Stimulated activated CD8-positive, alpha-beta memory T cell treated with anti-CD3 and anti-CD28 coated beads, Interleukin-4, amount 100 ng/mL, for 24 hours (primary cell): ENCODE results near the gene RXRG.

Experiments used
- DNase-seq: peaks from one replicate; pipeline ENCODE4 v3.0.0-alpha.2; 2020; ENCODE audit warnings: low read depth

The RXRG gene

DNA sequence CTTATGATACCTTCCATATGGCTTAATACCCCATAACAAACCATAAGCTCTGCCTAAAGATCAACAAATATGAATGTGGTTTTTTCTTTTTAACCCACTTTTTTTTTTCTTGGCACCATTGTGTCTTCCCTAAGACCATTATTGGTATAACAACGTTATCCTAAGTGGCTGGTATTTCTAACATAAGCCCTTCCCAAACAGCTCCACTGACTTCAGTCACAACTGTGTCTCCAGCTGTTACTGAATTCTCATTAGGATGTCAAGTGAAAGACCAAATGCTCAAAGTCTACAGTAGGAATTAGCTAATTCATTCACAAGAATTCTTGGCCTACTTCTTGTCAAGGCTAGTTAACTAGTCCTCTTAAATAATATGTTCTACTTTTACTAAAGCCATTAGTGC, 4.2 kb upstream of the RXRG start:
- no peak for DNase-seq

DNA sequence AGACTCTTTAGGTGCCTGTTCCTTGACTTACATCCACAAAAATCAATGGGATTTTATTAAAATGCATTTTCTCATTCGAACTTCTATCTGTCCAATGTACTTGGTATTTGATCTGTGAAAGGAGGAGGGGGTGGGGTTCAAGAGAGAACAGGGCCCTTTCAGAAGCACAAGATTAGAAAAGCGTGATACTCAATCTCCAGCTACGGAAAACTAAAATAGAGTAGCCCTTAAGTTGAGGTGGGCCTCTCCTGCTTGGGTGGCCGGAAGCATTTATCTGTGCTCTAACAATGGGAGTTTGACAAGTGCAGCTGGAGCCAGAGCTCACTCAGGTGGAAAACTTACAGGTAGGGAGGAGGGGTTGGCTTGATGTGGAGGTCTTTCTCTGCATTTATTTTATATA, 462 bp upstream of the RXRG start:
- DNase-seq = no peak

DNA sequence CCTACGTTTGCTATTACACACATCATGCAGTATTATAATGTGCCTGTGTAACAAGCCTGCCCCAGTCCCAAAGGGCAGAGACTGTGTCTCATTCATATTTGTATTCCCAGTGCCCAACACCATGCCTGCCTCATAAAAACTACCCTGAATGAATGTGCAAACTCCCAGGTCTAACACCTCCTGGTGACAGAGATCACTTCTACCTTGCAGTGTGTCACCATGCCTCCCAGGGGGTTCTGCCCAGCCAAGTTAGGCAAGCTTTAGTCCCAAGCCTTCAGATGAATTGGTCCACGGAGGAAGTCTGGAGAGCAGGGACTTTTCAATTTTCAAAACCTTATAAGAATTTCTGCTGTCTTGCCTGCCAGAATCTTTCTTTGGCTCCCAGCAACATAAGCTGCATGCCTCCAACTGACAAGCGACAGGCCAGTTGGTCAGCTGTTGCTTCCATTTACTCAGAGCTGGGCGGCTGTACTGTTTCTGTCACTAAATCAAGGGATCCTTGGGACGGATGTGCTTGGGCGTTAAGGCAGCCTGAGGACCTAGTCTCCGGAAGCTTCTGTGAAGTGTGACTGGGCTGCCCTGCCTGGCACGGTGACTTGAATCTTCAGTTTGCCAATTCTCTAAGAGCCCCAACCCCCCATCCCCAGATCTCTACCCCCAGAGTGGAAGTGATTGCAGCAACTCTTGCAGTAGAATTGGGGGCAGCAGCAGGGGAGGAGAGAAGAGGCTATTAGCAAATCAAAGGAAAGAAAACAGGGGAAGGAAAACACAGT, 1.2 kb downstream of the RXRG start:
- no peak for DNase-seq

DNA sequence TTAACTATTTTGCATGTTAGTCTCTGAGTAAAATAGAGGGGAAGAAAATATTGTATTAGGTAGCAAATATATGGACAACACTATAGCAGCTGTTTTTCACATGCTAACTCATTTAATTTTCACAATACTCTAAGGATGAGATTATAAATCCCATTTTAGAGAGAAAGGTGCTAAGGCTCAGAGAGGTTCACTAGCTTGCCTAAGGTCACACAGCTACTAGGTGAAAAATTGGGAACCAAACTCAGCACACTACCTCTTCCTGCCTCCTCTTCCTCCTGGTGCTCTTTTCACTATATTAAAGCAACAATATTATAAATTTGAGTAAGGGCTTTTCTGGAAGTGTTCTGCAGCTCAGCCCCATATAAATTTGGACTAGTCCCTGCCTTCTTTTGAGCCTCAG, 2.3 kb downstream of the RXRG start:
- no peak for DNase-seq

DNA sequence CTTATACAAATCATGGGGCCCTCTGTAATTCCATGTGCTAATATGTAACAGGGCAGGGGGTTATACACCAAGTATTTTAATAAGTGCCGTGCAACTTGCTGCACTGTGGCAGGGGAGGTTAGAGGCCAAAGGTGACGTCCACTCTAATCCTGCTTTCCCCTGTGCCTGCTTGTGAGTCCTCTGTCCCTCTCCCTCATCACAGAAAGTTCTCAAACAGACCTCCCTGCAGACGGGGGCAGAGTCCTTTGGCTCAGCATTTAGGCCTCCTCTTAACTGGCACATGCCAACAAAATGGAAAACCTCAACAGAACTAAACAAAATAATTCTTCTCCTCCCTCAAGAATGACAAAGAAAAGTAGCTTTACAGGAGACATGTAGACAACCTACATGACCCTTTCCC, 2.9 kb downstream of the RXRG start:
- no peak for DNase-seq

DNA sequence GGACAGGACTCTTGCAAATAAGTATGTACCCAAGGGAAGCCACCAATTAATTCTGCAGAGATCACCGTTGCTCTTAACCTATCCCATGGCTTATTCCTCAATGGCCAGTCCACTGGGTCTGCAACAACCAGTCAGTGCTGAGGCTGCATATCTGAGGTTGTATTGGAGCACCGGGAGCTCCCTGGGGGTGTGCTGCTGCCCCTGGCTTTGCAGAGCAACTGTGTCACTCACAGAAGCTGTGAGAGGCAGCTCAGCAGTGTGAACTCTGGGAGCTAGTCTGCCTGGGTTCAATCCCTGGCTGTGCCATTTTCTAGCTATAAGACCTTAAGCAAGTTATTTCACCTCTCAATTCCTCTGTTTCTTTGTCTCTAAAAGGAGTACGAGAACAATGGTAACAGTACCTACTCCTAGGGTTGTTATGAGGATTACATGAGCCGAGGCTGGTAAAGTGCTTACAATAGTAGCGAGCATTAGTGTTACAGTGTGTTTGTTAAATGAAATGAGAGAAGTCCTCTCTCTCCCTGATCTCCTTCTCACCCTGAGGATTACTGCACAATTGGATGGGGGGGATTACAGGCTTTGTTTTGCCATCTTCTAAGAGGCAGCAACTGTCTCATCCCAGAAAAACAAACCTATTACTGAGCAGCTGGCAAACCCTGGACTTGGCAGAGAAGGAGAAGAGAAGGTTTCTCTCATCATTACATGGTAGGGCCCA, 3.6 kb downstream of the RXRG start:
- no peak for DNase-seq

DNA sequence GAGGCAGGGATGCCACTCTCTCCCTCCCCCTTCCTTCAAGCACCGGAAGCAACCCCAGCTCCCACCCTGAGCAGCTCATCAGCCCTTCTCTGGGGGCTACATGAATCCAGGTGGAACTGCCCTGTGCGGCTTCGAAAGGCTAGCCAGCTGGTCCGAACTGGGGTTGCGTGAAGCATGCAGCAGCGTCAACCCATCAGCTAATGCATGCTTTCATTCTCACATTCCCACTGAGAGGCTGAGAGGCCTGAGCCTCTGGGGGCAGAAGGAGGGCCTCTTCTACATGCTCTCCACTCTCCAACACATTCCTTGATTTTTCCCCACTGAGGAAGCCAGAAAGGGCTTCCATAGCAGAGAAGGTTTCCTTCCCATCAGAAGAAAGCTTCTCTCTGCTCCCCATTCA, 5.6 kb downstream of the RXRG start:
- no peak for DNase-seq

DNA sequence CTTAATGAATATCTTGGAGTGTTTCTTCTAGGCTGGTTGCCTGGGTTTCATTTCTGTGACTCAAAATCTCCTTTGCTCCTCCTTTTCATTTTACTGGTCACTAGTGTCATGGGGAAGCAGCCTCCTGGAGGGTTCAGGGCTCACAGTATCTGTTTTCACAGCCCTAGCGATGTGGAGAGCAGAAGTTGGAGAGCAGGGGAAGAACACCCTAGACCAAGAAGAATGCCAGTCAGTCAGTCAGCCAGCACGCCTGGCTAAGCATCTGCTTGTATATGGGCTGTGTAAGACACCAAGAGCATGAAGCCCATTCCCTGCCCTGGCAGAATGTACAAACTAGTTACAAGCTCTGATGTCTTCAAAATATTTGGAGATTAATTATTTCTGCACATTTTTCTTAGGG, 7.9 kb downstream of the RXRG start:
- DNase-seq = no peak

DNA sequence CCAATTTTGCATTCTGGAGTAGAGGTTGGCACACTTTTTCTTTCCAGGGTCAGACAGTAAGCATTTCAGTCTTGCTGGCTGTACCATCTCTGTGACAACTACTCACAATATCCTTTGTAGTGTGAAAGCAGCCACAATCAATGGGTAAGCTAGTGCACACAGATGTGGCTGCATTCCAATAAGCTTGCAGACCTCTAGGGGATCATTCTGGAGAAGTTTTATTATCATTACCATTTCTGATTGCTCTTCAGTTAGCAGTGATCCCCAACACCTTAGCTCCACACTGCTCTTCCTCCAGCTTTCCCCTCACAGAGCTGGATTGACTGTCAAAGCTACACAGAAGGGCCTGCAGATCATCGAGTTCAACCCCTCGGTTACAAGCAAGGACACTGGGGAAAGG, 9.1 kb downstream of the RXRG start:
- no peak for DNase-seq

DNA sequence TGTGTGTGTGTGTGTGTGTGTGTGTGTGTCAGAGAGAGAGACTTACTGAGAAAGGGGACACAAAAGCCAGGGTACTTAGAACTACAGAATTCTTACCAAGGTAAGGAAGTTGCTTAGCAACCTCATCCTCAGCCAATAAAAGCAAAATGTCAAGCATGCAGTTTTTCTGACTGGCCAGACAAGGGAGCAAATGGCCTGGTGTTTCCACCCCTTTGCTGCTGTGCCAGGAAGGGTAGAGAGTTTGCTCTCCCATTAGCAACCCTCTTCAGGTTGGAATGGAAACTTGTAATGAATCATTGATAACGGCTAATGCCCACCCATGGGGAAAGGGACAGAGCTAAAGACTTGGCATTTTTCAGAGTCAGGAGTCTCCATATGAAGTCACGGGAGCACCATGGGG, 10.6 kb downstream of the RXRG start:
- DNase-seq = no peak

DNA sequence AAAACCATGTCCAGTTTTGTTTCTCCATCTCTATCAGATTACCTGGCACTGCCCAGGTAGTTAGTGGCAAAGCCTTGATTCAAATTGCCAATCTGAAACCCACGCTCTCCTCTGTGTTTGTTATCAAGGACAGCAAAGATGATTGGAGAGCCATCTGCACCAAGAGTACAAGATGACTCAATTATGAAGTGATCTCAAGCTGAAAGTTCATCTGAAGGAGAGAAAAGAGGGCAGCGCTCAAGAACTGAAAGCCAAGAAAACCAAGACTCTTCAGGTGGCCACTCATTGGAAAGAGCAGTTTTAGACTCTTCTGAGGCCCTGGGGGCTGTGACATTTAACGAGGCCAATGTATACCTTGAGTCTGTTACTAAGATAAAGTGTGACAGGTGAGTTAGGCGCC, 13.8 kb downstream of the RXRG start:
- no peak for DNase-seq

DNA sequence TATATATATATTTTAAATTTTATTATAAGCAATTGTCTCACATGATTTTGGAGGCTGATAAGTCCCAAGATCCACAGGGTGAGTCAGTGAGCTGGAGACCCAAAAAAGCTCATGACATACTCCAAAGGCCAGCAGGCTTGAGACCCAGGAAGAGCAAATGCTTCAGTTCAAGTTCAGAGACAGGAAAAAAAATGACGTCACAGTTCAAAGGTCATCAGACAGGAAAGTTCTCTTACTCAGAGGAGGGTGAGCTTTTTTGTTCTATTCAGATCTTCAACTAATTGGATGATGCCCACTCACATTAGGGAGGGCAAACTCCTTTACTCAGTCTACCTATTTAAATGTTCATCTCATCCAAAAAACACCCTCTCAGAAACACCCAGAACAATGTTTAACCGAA, 18.2 kb downstream of the RXRG start:
- no peak for DNase-seq

DNA sequence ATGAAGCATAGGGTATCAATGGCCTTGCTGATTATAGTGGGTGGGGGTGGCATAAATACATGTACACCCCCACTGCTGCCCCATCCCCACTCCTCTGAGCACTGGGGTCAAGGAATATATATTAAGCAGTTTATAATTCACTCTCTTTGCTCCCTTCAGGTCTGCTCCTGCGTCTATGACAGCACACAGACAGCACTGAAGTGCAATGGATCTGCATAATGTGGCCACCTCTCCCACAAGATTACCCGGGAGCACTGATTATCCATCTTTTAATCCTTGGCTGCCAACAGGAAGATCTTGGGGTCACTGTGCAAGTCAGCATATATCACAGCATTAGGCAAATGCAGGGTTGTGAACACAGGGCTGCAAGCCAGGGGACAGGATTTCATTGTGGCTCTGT, 19.3 kb downstream of the RXRG start:
- no peak for DNase-seq

DNA sequence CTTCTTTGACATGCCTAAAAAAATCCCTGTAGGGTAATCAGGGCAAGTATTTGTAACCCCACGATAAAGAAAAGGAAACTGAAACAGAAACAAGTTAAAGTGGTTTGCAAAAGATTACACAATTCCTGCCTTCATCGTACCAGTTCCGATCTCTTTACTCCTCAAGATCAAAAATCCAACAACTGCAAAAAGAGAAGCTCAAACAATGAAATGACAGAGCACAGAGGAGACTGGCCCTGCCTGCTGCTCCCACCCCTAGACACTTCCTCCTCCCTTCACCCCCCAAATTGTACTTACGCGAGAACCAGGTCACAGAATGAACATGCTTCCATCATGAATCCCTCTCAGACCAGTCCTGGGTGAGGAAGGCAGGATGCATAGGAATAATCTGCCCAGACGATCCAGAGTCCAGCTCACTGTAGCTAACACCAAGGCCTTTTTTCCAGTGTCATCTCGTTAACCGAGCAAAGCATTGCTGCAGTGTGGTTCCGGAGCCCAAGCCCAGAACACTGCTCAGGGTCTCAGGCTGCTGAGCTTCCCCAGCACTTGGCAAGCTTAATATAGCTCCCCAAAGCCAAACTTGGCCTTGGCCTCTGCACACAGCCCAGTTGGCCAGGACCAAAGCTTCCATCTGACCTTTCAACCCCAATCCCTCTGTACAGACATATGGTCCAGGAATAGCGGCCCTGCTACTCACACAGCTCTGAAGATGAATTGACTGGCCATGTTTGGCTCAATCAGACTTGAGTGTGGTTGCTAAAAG, 20.3 kb downstream of the RXRG start:
- DNase-seq = no peak

DNA sequence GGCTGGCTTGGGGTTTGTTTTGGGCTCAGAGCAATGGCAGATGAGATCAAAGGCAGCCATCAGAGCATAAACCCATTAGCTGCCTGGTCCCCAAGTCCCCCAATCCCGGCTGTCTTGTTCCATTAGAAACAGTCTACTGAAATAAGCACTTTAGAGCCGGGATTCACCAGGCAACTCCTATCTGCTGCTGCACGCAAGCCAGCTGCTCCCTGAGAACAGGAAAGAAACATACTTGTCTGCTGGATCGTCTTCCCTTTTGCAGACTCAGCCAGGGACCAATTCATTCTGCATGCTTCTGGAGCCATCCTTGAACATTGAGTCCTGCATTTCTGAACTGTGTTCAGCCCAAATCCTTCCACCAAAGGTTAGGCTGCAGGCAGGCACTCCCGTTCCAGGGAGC, 21.8 kb downstream of the RXRG start:
- DNase-seq = no peak

DNA sequence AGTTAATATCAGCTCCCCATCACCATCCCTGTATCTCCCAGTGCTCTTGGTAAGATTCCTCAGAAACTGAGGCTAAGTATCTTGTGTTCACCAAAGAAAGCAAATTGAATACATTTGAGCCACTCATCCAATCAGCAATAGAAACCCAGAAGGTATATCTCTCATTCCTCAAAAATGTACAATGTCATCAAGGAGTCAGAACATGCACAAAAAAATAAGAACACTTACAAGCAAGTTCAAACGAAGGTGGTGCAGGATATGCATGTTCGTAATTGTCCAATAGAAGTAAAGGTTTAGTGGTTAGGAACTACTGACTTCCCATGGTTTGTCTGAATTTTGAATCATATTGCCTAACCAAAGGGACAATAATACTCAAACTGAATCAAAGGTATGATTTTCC, 24.3 kb downstream of the RXRG start:
- no peak for DNase-seq

DNA sequence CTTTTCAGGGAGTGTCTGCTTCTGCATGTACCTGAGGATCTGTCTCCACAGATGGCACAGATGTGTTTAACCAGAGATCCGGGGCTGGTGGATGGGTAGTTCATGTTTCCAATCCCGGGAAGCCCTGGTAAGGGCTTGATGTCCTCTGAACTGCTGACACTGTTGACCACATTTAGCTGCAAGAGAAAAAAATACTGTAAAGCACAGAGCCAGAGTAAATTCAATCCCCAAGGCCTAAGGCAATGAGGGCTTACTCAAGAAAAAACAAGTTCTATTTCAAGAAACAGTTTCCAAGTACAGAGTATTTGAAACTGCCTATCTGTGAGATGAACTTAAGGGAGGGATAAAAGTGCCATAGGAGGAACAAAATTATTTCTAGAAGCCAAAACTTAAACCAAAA, 25.1 kb downstream of the RXRG start:
- no peak for DNase-seq

DNA sequence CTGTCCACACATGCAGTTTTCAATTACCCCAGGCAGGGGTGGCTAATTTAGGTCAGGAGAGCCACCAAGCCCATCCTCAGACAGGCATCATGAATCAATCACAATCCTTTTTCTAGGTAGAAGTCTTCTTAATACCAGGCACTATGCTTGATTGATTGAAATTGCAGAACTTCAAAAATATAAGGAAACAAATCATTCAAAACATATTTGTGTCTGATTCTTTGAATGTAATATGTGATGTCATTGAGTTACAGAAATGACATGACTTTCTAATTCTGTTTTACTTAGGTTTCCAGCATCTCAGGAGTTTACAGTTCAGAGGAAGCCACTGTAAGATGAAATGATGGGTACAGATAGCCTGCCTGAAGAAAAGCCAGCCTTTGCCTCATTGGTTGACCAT, 26.7 kb downstream of the RXRG start:
- DNase-seq = no peak

DNA sequence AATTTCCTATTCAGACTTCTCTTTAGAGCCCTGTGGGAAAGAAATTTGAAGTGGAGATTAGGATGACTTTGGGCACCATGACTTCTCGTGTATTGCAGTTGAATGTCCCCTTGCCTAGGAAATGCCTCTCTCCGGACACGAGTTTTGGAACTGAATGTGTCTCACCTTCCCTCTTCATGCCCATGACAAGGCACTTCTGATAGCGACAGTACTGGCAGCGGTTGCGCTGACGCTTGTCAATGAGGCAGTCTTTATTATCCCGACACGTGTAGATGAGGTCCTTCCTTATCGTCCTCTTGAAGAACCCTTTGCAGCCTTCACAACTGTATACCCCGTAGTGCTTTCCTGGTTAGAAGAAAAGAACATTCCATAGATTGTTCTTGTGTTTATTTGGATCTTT, 28.1 kb downstream of the RXRG start:
- no peak for DNase-seq

DNA sequence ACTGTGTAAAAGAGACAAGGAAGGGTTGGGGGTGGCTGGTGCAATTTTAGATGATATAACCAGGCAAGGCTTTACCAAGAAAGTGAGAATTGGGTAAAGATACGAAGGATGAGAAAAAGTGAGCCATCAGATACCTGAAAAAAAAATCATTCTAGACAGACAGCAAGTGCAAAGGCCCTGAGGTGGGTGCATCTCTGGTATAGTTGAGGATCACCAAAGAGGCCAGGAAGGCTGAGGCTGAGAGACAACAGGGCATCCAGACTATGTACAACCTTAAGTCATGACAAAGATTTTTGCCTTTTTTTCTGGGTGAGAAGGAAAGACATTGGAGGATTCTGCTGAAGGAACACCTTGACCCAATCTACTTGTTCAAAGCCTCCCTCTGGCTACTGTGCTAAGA, 29.9 kb downstream of the RXRG start:
- no peak for DNase-seq

DNA sequence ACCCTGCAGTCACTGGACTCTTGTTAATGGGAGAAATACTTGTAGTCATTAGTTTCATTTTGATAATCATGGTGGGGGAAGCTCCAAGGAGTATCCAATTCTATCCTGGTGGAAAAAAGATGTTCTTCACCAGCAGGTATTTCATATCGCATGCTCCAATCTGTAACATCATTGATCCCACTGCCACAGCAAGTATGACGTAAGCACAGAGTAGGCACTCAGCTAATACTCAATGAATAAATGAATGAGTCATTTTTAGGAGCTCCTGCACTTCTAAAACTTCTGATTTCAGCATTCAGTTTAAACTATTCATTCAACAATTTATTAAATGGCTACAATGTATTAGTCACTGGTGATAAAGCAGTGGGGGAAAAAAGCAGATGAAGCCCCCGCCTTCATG, 30.3 kb downstream of the RXRG start:
- no peak for DNase-seq

DNA sequence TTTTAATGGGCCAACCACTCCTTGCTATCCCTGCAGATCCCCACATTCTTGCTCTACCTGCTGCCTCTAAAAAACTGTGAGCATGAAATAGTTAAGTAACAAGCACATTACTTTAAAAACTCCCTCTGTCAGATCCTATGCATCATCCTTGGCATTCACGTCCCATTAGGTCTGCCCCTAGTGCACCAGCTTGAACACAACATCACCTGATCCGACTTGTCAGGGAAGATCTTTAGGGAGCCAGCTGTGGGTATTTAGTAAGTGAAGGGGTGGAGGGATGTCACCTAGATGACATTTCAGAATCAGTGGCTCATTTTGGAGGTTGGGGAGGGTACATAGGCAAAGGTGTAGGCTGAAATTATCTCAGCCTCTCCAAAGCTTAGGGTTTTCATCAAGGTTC, 33.5 kb downstream of the RXRG start:
- DNase-seq = no peak

DNA sequence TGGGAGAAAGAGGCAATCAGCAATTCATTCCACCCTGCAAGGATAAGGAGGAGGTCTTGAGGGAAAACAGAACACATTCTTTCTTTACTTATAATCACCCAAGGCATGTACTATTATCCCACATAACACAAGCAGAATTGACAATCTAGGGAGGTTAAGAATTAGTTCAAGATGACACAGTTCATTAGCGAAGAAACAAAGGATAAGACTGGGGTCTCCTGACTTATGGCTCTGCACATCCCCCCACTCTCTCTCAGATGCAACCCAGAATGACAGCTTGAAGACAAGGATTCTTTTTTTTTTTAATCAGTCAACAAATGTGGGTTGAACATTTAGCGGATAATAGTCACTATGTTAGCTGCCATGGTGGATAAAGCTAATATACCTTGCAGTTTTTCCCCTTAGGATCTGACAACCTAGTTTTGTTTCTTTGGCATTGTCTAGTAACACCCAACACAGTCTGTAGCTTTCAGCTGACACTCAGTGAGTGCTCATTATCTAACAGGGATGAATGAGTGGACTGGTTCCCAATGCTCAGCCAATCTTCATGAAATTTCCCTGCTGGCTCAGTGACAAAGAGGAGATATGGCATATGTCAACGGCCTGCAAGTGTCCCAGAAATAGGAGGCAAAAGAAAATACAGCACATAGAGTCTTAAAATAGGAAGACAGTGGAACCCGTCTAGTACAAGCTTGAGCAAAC, 35.1 kb downstream of the RXRG start:
- DNase-seq = no peak
